ENCODE data around the gene TMEM187.

TMEM187 gene

GRCh38 chrX:154020536-154021115, 48.1 kb downstream of the TMEM187 start:
- Histone ChIP-seq H3K9ac (ENCODE audit: low read depth, low read length) (peak overlapping the region; percentile 94), H3K4me2 (ENCODE audit: insufficient read depth, low read length) (peak overlapping the region; percentile 75), H3K79me2 (ENCODE audit: insufficient read depth, low read length) (peaks cover 47% of the 10 kb centered on the region), H3K4me3 (ENCODE audit: low read depth in 1 of 2, low read length in 2 of 2) (peak overlapping the region; percentile 60 to 86; a peak in 3 of 4 replicates), H2AFZ (ENCODE audit: low read depth, low read length) (peak overlapping the region; percentile 80; the same call in 1 of the 2 replicates), H3K4me1 (ENCODE audit: insufficient read depth, low read length) (peaks cover 31% of the 10 kb centered on the region), H3K9me3 (ENCODE audit: insufficient read depth, low read length, severe bottlenecking) (no peaks in the 10 kb centered on the region), H3K27me3 (ENCODE audit: insufficient read depth, low read length, poor library complexity) (no peaks in the 10 kb centered on the region), H3K27ac (ENCODE audit: low read length) (peak overlapping the region; percentile 91), H3K36me3 (ENCODE audit: insufficient read depth, low read length) (peaks cover 31% of the 10 kb centered on the region), H4K20me1 (ENCODE audit: insufficient read depth, low read length) (no peaks in the 10 kb centered on the region)
- DNase-seq: no peak
- ATAC-seq (ENCODE audit: insufficient read depth, low read depth): peak; percentile 4; the same call in 1 of the 3 replicates
- no peak for TF ChIP-seq CTCF (IDR thresholded peaks at IDR 0.05; ENCODE audit: borderline replicate concordance, extremely low read depth, low read length, poor library complexity, severe bottlenecking)
- no peak for TF ChIP-seq EZH2 (IDR thresholded peaks at IDR 0.05; ENCODE audit: borderline replicate concordance, low read depth, low read length, severe bottlenecking)

- Histone ChIP-seq H3K4me2 (ENCODE audit: insufficient read depth, low read length) (peak overlapping the region; percentile 75), H3K4me1 (ENCODE audit: insufficient read depth, low read length) (peaks cover 31% of the 10 kb centered on the region), H4K20me1 (ENCODE audit: insufficient read depth, low read length) (no peaks in the 10 kb centered on the region), H3K9me3 (ENCODE audit: insufficient read depth, low read length, severe bottlenecking) (no peaks in the 10 kb centered on the region), H3K27me3 (ENCODE audit: insufficient read depth, low read length, poor library complexity) (no peaks in the 10 kb centered on the region), H3K9ac (ENCODE audit: low read depth, low read length) (peak overlapping the region; percentile 94), H3K79me2 (ENCODE audit: insufficient read depth, low read length) (peaks cover 47% of the 10 kb centered on the region), H3K27ac (ENCODE audit: low read length) (peak overlapping the region; percentile 91), H3K4me3 (ENCODE audit: low read depth in 1 of 2, low read length in 2 of 2) (peak overlapping the region; percentile 60 to 86; a peak in 3 of 4 replicates), H3K36me3 (ENCODE audit: insufficient read depth, low read length) (peaks cover 27% of the 10 kb centered on the region), H2AFZ (ENCODE audit: low read depth, low read length) (no peak overlapping the region)
- DNase-seq (no peak), ATAC-seq (ENCODE audit: insufficient read depth, low read depth) (no peak)
- TF ChIP-seq EZH2 (IDR thresholded peaks at IDR 0.05; ENCODE audit: borderline replicate concordance, low read depth, low read length, severe bottlenecking): no peak
- no peak for TF ChIP-seq CTCF (IDR thresholded peaks at IDR 0.05; ENCODE audit: borderline replicate concordance, extremely low read depth, low read length, poor library complexity, severe bottlenecking)
Measured at GRCh38 chrX:154021131-154021611, 48.6 kb downstream of the TMEM187 start.

DNA sequence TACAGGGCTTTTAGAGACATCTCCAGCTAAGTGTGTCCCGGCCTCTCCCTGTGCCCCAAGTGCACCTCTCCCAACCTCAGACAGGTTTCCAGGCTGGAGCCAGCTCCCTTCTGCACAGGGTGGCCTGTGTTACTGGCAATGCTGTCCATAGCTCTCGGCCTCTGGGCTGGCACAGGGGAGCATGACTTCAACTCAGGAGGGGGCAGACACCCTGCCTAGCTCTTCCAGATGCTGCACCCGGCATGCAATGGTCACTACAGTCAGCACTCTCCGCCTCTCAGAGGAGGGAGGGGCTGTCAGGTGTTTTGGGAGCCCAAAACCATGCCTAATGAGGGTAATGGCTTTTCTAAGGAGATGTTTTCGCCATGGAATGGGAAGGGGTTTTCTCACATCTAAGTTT, 49.6 kb downstream of the TMEM187 start:
- peak overlapping the region; percentile 17; the same call in 1 of the 2 replicates for H3K9ac ChIP-seq (ENCODE audit: low read depth, low read length)
- no peak overlapping the region for H3K4me3 ChIP-seq (ENCODE audit: low read depth in 1 of 2, low read length in 2 of 2)
- H3K9me3 ChIP-seq (ENCODE audit: insufficient read depth, low read length, severe bottlenecking): no peaks in the 10 kb centered on the region
- ATAC-seq (ENCODE audit: insufficient read depth, low read depth): no peak
- no peak overlapping the region for H3K27ac ChIP-seq (ENCODE audit: low read length)
- no peak for TF ChIP-seq EZH2 (IDR thresholded peaks at IDR 0.05; ENCODE audit: borderline replicate concordance, low read depth, low read length, severe bottlenecking)
- no peak for TF ChIP-seq CTCF (IDR thresholded peaks at IDR 0.05; ENCODE audit: borderline replicate concordance, extremely low read depth, low read length, poor library complexity, severe bottlenecking)
- no peak overlapping the region for H2AFZ ChIP-seq (ENCODE audit: low read depth, low read length)
- H3K4me2 ChIP-seq (ENCODE audit: insufficient read depth, low read length): no peak overlapping the region
- peaks cover 38% of the 10 kb centered on the region for H3K79me2 ChIP-seq (ENCODE audit: insufficient read depth, low read length)
- no peaks in the 10 kb centered on the region for H3K27me3 ChIP-seq (ENCODE audit: insufficient read depth, low read length, poor library complexity)
- peaks cover 27% of the 10 kb centered on the region for H3K36me3 ChIP-seq (ENCODE audit: insufficient read depth, low read length)
- H4K20me1 ChIP-seq (ENCODE audit: insufficient read depth, low read length): no peaks in the 10 kb centered on the region
- DNase-seq: no peak
- H3K4me1 ChIP-seq (ENCODE audit: insufficient read depth, low read length): peaks cover 26% of the 10 kb centered on the region

Measured in DND-41 (cell line).